Measurements from ENCODE around the gene DOCK10. TPM values are rescaled to one million over a fixed set of nuclear protein-coding genes. Genes with fewer than 3 reads are reported as not detected.
A peak's percentile ranks its signal among the peaks of the same experiment; 100 is the strongest.

Gene DOCK10
- total and polyA plus RNA-seq, 8 donors = 0.89 to 33.8 (median 3.2) TPM

- WGBS, 5 donors = 65 to 80% (median 77%) methylated on average over 2 of the region's 2 CpGs
- no peak overlapping the region for H3K27ac ChIP-seq
- no peaks in the 10 kb centered on the region for H3K4me1 ChIP-seq
- peaks cover 0 to 30% (median 15%) of the 10 kb centered on the region in 4 donors for H3K36me3 ChIP-seq
- H3K27me3 ChIP-seq = no peaks in the 10 kb centered on the region
- TF ChIP-seq POLR2A (IDR thresholded peaks at IDR 0.05) (no peak), POLR2AphosphoS5 (IDR thresholded peaks at IDR 0.05) (no peak), CTCF (IDR thresholded peaks at IDR 0.05) (no peak), EP300 (IDR thresholded peaks at IDR 0.05) (no peak)
- H3K4me3 ChIP-seq = no peak overlapping the region
- no peak for DNase-seq
- H3K9me3 ChIP-seq = no peaks in the 10 kb centered on the region
- intact Hi-C loops (cut with DNase I; ENCODE audit: low total_unique reads) = no loop called here
Observed at GRCh38 chr2:224843141-224843540, 199.1 kb downstream of the DOCK10 start.

DNA sequence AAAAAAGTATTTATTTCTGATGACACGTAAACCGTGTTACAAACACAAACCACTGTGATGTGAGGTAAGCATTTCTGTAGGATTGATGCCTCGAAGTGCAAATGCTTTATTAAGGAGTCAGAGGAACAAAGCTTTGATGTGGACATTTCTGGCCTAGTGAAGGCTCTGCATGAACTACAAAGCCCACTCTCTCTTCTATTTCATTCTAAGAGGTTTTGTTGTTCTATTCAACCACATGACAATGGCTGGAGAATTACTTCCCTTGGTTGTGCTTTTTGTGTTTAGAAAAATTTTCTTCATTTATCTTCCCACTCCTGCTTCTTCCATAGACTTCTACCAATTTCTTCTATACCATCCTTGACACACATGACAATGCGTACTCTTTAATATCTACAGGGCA is 200.4 kb downstream of the DOCK10 start:
- H3K27ac ChIP-seq = no peak overlapping the region
- H3K9me3 ChIP-seq = no peaks in the 10 kb centered on the region
- H3K4me3 ChIP-seq = no peak overlapping the region
- no peak for TF ChIP-seq POLR2A (IDR thresholded peaks at IDR 0.05)
- no peak for TF ChIP-seq EP300 (IDR thresholded peaks at IDR 0.05)
- TF ChIP-seq POLR2AphosphoS5 (IDR thresholded peaks at IDR 0.05) = no peak
- TF ChIP-seq CTCF (IDR thresholded peaks at IDR 0.05) = no peak
- intact Hi-C loops (cut with DNase I; ENCODE audit: low total_unique reads) = no loop called here
- peaks cover 0 to 33% (median 14%) of the 10 kb centered on the region in 4 donors for H3K36me3 ChIP-seq
- H3K27me3 ChIP-seq = no peaks in the 10 kb centered on the region
- 92 to 96% (median 94%) methylated on average over 4 of the region's 4 CpGs for WGBS, 5 donors
- no peak for DNase-seq
- H3K4me1 ChIP-seq = no peaks in the 10 kb centered on the region

DNA sequence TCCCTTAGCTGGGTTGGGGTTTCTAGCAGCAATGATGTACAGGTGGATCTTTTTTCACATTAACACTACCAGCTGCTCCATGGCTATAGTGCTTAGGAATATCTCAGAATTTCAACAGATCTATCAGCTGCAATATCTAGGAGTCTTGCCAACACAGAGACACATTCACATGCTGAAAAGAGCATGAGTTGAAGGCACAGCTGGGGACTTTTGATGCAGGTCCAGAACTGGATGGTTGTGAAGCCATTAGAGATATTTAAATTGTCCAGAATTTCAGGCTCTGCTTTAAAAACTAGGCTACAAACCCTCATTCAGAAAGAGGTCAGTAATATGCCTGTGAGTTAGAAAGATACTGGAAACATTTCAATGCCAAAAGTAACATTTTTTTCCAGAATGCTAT is 203.9 kb downstream of the DOCK10 start:
- intact Hi-C loops (cut with DNase I; ENCODE audit: low total_unique reads) = no loop called here
- peaks cover 0 to 31% (median 16%) of the 10 kb centered on the region in 4 donors for H3K36me3 ChIP-seq
- DNase-seq = peak in 1 of 2 donors; percentile 47
- no peak overlapping the region for H3K4me3 ChIP-seq
- no peak overlapping the region for H3K27ac ChIP-seq
- H3K27me3 ChIP-seq = no peaks in the 10 kb centered on the region
- no peaks in the 10 kb centered on the region for H3K4me1 ChIP-seq
- no peaks in the 10 kb centered on the region for H3K9me3 ChIP-seq
- TF ChIP-seq POLR2A (IDR thresholded peaks at IDR 0.05) (no peak), EP300 (IDR thresholded peaks at IDR 0.05) (no peak), CTCF (IDR thresholded peaks at IDR 0.05) (no peak), POLR2AphosphoS5 (IDR thresholded peaks at IDR 0.05) (no peak)

DNA sequence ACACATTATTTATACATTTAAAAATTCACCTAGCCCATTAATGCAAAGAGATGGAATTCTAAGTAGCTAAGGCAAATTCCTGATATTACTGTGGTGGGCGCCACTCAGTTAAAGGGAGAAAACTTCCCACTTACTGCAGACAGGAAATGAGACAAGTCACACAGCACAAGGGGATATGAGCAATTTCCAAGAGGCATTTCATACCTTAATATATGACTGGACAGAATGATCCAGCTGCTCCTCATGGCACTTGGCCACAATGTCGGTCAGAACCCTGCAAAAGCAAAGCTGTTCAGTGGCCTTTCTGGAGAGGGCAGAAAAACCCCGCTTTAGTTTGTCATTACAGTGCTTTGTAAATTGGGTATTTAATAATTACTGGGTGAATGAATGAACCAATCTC is 204.7 kb downstream of the DOCK10 start:
- no peak overlapping the region for H3K27ac ChIP-seq
- H3K9me3 ChIP-seq = no peaks in the 10 kb centered on the region
- H3K36me3 ChIP-seq = peaks cover 0 to 32% (median 14%) of the 10 kb centered on the region in 4 donors
- no peaks in the 10 kb centered on the region for H3K4me1 ChIP-seq
- DNase-seq = peak in 1 of 2 donors; percentile 41
- 62 to 90% (median 77%) methylated on average over 3 of the region's 3 CpGs for WGBS, 5 donors
- H3K27me3 ChIP-seq = no peaks in the 10 kb centered on the region
- no peak for TF ChIP-seq POLR2AphosphoS5 (IDR thresholded peaks at IDR 0.05)
- TF ChIP-seq EP300 (IDR thresholded peaks at IDR 0.05) = no peak
- TF ChIP-seq POLR2A (IDR thresholded peaks at IDR 0.05) = no peak
- TF ChIP-seq CTCF (IDR thresholded peaks at IDR 0.05) = no peak
- H3K4me3 ChIP-seq = no peak overlapping the region
- intact Hi-C loops (cut with DNase I; ENCODE audit: low total_unique reads) = no loop called here

Data from stomach (tissue), 9 donors.